ENCODE data around the gene LRRC52.

The LRRC52 gene

GRCh38 chr1:165543532-165544438 is at the start of gene LRRC52:
Gene LRRC52 (plus strand): TSS chr1:165544000. CDS start chr1:165544297, 297 bp downstream.
- DNase-seq, result no peak

DNA sequence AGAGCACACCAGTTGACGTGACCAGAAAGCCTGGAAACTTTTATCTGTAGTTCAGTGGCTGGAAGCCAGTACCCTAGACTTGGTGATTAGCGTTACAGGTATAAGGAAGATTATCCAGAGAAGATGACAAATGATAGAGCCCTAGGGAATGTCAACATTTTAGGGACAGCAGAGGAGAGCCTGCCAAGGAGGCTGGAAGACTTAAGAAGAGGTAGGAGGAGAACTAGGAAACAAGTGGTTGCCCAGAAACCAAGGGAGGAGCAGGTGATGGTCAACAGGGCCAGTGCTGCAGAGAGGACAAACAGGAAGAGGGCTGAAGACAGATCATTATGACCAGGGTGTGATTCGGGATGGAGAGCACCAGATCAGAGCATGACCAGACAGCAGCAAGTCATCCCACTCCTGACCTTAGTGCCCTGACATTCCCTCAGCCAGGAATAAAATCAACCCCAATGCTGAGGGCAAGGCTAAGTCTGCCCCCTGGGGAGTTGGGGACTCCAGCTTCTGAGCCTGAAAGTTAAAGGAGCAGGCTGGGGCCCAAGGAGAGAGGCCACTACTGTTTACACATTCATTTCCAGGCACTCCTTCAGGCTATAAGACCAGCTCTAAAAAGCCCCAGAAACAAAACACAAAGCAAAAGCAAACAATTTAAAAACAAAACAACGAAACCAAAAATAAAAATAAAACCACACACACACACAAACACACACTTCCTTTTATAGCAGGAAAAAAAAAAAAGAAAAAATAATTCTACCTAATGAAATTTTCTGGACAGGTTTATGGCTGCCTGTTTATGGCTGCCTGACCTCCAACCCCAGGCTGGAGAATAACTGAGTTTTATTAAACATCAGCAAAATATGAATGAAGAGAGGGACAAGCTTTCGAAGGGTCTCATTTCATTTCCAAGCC is 48.6 kb upstream of the LRRC52 start:
- no peak for DNase-seq

DNA sequence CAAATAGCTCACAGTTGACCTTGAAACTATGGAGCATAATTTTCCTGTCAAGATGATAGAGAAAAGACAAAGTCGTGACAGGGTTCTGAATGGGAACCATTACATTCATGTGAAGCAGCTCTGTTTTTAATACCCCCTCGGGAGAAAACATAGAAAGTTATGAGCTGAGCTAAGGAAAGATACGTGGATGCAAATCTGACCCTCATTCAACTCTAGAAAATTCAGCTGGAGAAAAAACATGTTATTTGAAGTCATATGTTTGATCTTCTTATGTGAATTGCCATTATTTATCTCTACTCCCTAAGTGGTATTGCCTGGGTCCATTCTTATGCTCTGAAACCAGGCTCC is 48.0 kb upstream of the LRRC52 start:
- DNase-seq, result no peak

- DNase-seq, result no peak
Observed at GRCh38 chr1:165496501-165496900, 47.3 kb upstream of the LRRC52 start.

- no peak for DNase-seq
Observed at GRCh38 chr1:165497069-165498013, 46.5 kb upstream of the LRRC52 start.

GRCh38 chr1:165501330-165501969 is 42.4 kb upstream of the LRRC52 start:
- no peak for DNase-seq

- no peak for DNase-seq
Observed at GRCh38 chr1:165501970-165502348, 41.8 kb upstream of the LRRC52 start.

DNA sequence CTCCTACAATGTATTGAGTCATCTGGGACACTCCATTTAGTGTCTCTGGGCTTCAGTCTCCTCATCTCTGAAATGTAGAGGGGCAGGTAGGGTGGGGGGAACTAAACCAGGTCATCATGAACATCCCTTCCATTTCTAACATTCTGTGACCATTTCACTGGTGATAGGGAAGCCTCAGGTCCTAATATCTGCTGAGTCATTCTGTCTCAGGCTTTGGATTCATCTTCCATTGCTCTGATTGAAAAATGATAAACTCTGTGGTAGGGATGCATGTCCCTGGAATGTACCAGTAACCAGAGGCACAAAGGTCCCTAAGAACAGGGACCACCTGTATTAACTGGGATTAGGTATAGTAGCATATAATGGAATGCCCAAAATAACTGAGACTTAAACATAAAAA is 36.2 kb upstream of the LRRC52 start:
- no peak for DNase-seq

GRCh38 chr1:165508291-165508690 is 35.5 kb upstream of the LRRC52 start:
- DNase-seq, result no peak

DNA sequence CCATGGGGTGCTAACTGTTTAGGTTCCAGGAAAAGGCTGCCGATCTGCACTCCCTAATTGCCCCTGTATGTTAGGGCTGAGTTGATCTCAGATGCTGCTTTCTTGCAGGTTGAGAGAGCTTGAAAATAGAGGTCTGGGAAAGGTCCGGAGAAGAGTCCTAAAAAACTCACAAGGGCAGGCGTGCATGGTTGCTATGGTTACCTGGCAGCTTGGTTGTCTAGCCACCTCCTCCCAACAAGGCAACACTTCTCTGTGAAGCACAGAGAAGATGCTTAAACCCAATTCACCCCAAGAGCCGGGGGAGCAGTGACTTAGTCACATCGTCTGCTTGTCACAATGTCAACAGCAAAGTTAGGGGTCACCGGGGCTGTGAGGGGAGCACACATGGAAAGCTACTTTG is 31.0 kb upstream of the LRRC52 start:
- no peak for DNase-seq

GRCh38 chr1:165516469-165516868 is 27.3 kb upstream of the LRRC52 start:
- no peak for DNase-seq

DNA sequence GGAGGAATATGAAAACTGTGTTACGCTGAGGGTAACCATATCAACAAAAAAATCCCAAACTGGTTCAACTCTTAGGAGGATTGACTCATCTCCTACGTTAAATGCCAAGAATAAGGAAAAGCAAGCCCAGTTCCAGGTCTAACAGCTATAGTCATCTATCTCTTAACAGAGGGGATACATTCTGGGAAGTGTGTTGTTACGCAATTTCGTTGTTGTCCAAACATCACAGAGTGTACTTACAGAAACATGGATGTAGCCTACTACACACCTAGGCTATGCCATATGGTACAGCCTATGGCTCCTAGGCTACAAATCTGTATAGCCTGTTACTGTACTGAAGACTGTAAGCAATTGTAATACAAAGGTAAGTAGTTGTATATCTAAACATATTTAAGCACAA is 23.2 kb upstream of the LRRC52 start:
- no peak for DNase-seq

GRCh38 chr1:165524639-165525285 is 19.0 kb upstream of the LRRC52 start:
- no peak for DNase-seq

GRCh38 chr1:165525708-165526107 is 18.1 kb upstream of the LRRC52 start:
- DNase-seq, result no peak

DNA sequence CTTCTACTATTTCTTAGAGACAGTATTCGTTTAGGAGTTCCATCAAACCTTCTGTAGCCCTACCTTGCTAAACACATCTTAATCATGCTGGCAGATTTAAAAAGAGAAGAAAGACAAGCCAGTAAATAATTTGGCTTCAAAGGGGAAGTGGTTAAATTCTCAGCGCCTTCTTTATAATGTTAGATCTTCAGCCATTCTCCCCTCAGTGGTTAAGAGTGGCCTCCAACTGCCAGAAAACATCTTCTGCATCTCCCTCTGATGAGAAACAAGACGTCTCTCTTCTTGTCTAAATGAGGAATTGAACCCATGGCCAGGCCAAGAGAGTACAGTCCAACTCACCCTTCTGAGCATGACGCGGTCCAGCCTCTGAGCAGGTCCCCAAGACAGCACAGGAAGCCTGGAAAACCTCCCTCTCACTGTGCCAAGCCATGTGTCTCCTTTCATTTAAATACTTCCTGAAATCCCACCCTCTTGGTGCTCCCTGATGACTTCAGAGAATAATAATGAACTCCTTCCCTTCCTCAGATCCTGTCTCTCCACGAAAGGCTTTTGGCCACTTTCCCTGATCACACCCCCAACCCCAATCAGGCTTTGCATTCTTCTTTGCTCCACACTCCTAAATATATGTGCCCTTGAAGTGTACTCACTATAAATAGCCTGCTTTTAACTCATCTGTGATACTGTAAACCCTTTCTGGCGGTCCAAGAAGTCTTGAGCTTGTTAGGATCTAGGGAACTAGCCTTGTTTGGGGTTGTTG is 16.4 kb upstream of the LRRC52 start:
- no peak for DNase-seq

GRCh38 chr1:165531021-165531420 is 12.8 kb upstream of the LRRC52 start:
- no peak for DNase-seq

GRCh38 chr1:165532053-165532452 is 11.7 kb upstream of the LRRC52 start:
- no peak for DNase-seq

- no peak for DNase-seq
Observed at GRCh38 chr1:165533254-165533653, 10.5 kb upstream of the LRRC52 start.

GRCh38 chr1:165536016-165536415 is 7.8 kb upstream of the LRRC52 start:
- no peak for DNase-seq

DNA sequence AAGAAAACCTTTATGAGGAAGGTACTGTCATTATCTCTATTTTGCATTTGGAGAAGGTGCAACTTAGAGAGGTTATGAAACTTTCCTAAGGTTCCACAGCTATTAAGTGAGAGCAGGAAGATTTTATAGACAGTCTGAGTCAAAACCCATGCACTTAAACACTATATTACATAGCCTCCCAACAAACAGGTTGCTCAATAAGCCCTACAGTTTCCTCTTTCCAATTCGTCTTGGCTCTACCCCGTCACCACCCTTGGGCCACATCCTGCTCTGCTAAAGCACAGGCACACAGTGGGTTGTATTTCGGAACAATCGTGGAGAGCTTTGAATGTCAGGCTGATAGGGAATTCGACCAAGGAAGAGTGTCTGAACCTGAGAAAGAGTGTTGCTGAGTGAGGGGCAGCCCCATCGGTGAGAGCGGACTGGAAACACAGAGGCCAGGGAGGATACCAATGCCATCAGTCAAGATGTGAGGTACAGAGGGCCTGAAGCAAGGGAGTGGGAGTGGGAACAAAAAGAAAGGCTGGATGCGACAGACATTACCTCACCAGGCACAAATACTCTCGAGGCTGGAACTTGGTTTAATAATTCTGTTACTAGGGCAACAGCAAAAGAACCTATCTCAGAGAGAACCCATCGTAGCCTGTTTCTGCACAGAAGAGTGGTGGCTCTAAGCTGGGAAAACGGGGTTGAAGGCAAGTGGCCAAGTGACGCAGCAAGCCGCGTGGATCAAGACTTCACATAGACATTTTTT is 6.3 kb upstream of the LRRC52 start:
- DNase-seq, result no peak

Measured in GF-D8 (cell line).